ENCODE data around the gene UBAP2.

GRCh38 chr9:33927694-33928093, 121.0 kb downstream of the UBAP2 start:
- TF ChIP-seq EP300 (IDR thresholded peaks at IDR 0.05): no peak
- TF ChIP-seq POLR2AphosphoS5 (IDR thresholded peaks at IDR 0.05): no peak

Data from esophagus muscularis mucosa (tissue), 3 donors.